K562 (cell line): Measurements from ENCODE around the gene ZFP28.

Experiments
- DPF2 ChIP-seq: fragments of 450-650 bp; IDR thresholded peaks from 2 replicates; pipeline ENCODE4 v1.6.1; 2016
- ELF1 ChIP-seq: fragments of 200-800 bp; sonication (Bioruptor generic); IDR thresholded peaks from 2 replicates; pipeline ENCODE4 v1.6.1; 2016; ENCODE audit warnings: missing genetic modification characterization, missing compliant biosample characterization
- ESRRA ChIP-seq: fragments of 450-650 bp; IDR thresholded peaks from 2 replicates; pipeline ENCODE4 v1.6.1; 2014; ENCODE audit warnings: low read depth, mild to moderate bottlenecking, moderate library complexity, borderline replicate concordance
- EZH2 ChIP-seq: IDR thresholded peaks from 2 replicates; pipeline ENCODE4 v1.6.1; 2012; ENCODE audit warnings: low read depth, mild to moderate bottlenecking, inconsistent platforms, low read length, borderline replicate concordance
- POLR2AphosphoS2 ChIP-seq: IDR thresholded peaks from 2 replicates; pipeline ENCODE4 v1.6.1; 2012; ENCODE audit warnings: low read length, improper control_type of control experiment
- RAD21 ChIP-seq, 2 experiments: fragments of 250-450 bp in 1 of 2; fragments of 450-650 bp in 1 of 2; sonication (Bioruptor Pico) in 1 of 2; formaldehyde crosslinking in 1 of 2; IDR thresholded peaks in 1 of 2; conservative IDR thresholded peaks in 1 of 2; 2 replicates each; pipeline versions ENCODE4 v1.4.0 to v1.8.0; 2020 to 2022; ENCODE audit warnings: mild to moderate bottlenecking in 2 of 2, moderate library complexity in 1 of 2
- RBM15 ChIP-seq: fragments of 200-400 bp; formaldehyde crosslinking; IDR thresholded peaks from 2 replicates; pipeline ENCODE4 v1.6.1; 2018; ENCODE audit warnings: mild to moderate bottlenecking, low read length, moderate library complexity; ENCODE audit not compliant: insufficient read depth
- REST ChIP-seq, 2 experiments: fragments of 450-650 bp; formaldehyde crosslinking in 1 of 2; IDR thresholded peaks; 2 replicates each; pipeline versions ENCODE4 v1.4.0 to v1.6.1; 2014 to 2020; ENCODE audit warnings: mild to moderate bottlenecking in 2 of 2, borderline replicate concordance in 1 of 2, low read depth in 1 of 2
- TCF3 ChIP-seq: sonication (generic); formaldehyde crosslinking; IDR thresholded peaks from 2 replicates; pipeline ENCODE4 v1.4.0; 2020; ENCODE audit warnings: mild to moderate bottlenecking, missing genetic modification reagents
- TCF7L2 ChIP-seq: fragments of 150-350 bp; IDR thresholded peaks from 2 replicates; pipeline ENCODE4 v1.6.1; 2016; ENCODE audit warnings: low read depth, mild to moderate bottlenecking, low read length, moderate library complexity
- ZC3H8 ChIP-seq: fragments of 450-650 bp; IDR thresholded peaks from 2 replicates; pipeline ENCODE4 v1.6.1; 2017

DNA sequence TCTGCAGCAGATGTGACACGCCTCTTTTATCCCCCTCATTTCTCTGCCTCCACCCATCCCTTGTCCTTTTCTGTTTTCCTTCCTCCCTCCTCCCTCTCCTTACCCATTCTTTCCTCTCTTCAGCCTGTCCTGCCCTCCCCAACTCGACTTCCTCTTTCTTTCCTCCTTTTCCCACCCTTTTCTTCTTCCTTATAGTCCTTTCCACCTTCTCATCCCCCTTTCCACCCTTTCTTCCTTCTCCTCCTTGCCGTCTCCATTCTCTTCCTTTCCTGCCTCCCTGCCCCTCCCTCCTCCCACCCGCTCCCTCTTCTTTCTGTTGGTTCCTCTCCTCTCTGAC is 55.7 kb downstream of the ZFP28 start:
- TF ChIP-seq ELF1 (tag) (no peak), ESRRA (no peak), RBM15 (no peak), POLR2AphosphoS2 (no peak), TCF3 (no peak), RAD21 (CRISPR knock-in tag; conservative IDR thresholded peaks at IDR 0.05 in 1 of 2, IDR thresholded peaks at IDR 0.05 in 1 of 2) (no peak), TCF7L2 (no peak), EZH2 (no peak), REST (IDR thresholded peaks at IDR 0.05; ENCODE audit: borderline replicate concordance) (no peak), REST (CRISPR knock-in tag; IDR thresholded peaks at IDR 0.05; ENCODE audit: low read depth) (no peak), DPF2 (no peak), ZC3H8 (no peak)
